H1 (cell line): Measurements from ENCODE around the gene PTGIR. TPM values are rescaled to one million over a fixed set of nuclear protein-coding genes. Genes with fewer than 3 reads are reported as not detected.

ENCODE experiments used
- CTCF ChIA-PET: fragments of 300-600 bp; sonication (Branson Sonifier 250); formaldehyde crosslinking; loops from one replicate; lab custom pipeline; 2021; ENCODE audit not compliant: partially characterized antibody; lab: Charles Lee
- POLR2A ChIA-PET: fragments of 300-600 bp; sonication (Branson Sonifier 250); formaldehyde crosslinking; loops from one replicate; lab custom pipeline; 2021; ENCODE audit warnings: inconsistent platforms; ENCODE audit not compliant: partially characterized antibody; lab: Charles Lee
- DNase-seq, 2 experiments: peaks; one replicate each; pipeline versions ENCODE4 v3.0.0 to v3.0.0-alpha.2; 2010 to 2022; ENCODE audit warnings: low spot score in 2 of 2, low read depth in 1 of 2, mixed read lengths in 1 of 2
- FAIRE-seq: peaks from 2 replicates; lab custom pipeline; 2011; peaks lifted over from hg19 to GRCh38; lab: Jason Lieb, UNC
- H2AFZ ChIP-seq: 2 replicates; pipeline ENCODE4 v1.8.1; 2012; ENCODE audit warnings: low read length, inconsistent platforms
- H2AK5ac ChIP-seq: 2 replicates; pipeline ENCODE4 v1.6.1; 2013; ENCODE audit warnings: low read depth, low read length
- H2BK120ac ChIP-seq: replicated peaks from 2 replicates; pipeline ENCODE3; 2013; ENCODE audit warnings: low read depth, low read length, inconsistent platforms
- H2BK12ac ChIP-seq: 2 replicates; pipeline ENCODE4 v1.6.1; 2013; ENCODE audit warnings: low read depth, low read length
- H2BK15ac ChIP-seq: 2 replicates; pipeline ENCODE4 v1.6.1; 2013; ENCODE audit warnings: low read length
- H2BK20ac ChIP-seq: 2 replicates; pipeline ENCODE4 v1.6.1; 2013; ENCODE audit warnings: low read length
- H2BK5ac ChIP-seq: 2 replicates; pipeline ENCODE4 v1.6.1; 2013; ENCODE audit warnings: low read depth, low read length
- H3K14ac ChIP-seq: 2 replicates; pipeline ENCODE4 v1.6.1; 2013; ENCODE audit warnings: inconsistent platforms; ENCODE audit not compliant: insufficient read length
- H3K18ac ChIP-seq: 2 replicates; pipeline ENCODE4 v1.6.1; 2013; ENCODE audit warnings: low read length; ENCODE audit errors: extremely low read depth
- H3K23ac ChIP-seq: 2 replicates; pipeline ENCODE4 v1.6.1; 2013; ENCODE audit warnings: inconsistent platforms; ENCODE audit not compliant: insufficient read length
- H3K23me2 ChIP-seq: 2 replicates; pipeline ENCODE4 v1.6.1; 2013; ENCODE audit warnings: low read depth, low read length
- H3K27ac ChIP-seq: 2 replicates; pipeline ENCODE4 v1.6.1; 2011; ENCODE audit warnings: low read depth, low read length, inconsistent platforms
- H3K27me3 ChIP-seq, 4 experiments: replicated peaks in 1 of 4; 1 replicate in 1 of 4; 2 replicates in 3 of 4; pipeline versions ENCODE4 v1.6.1 to v1.8.1; 2011 to 2013; ENCODE audit warnings: low read length in 3 of 4, mild to moderate bottlenecking in 3 of 4, inconsistent platforms in 2 of 4, mixed read lengths in 2 of 4, moderate library complexity in 1 of 4; ENCODE audit not compliant: control insufficient read depth in 3 of 4, insufficient read depth in 3 of 4; ENCODE audit errors: extremely low read depth in 1 of 4
- H3K36me3 ChIP-seq, 4 experiments: 2 replicates each; pipeline versions ENCODE4 v1.6.1 to v1.8.1; 2011 to 2013; ENCODE audit warnings: mild to moderate bottlenecking in 4 of 4, low read length in 3 of 4, moderate library complexity in 2 of 4, control low read depth in 1 of 4, inconsistent platforms in 1 of 4; ENCODE audit not compliant: insufficient read depth in 4 of 4, control insufficient read depth in 2 of 4
- H3K4ac ChIP-seq: replicated peaks from 2 replicates; pipeline ENCODE3; 2013; ENCODE audit warnings: low read length, low read depth, mixed read lengths, inconsistent platforms; ENCODE audit not compliant: insufficient read length
- H3K4me1 ChIP-seq, 4 experiments: replicated peaks in 1 of 4; 1 replicate in 1 of 4; 2 replicates in 3 of 4; pipeline versions ENCODE4 v1.6.1 to v1.8.1; 2011 to 2013; ENCODE audit warnings: low read length in 3 of 4, inconsistent platforms in 2 of 4, mixed read lengths in 1 of 4; ENCODE audit not compliant: insufficient read depth in 4 of 4, control insufficient read depth in 3 of 4
- H3K4me2 ChIP-seq, 2 experiments: 2 replicates each; pipeline versions ENCODE4 v1.6.1 to v1.8.1; 2011 to 2013; ENCODE audit warnings: low read depth in 2 of 2, low read length in 2 of 2, control low read depth in 1 of 2, inconsistent platforms in 1 of 2, mild to moderate bottlenecking in 1 of 2; ENCODE audit not compliant: insufficient read depth in 1 of 2
- H3K4me3 ChIP-seq, 4 experiments: fragments of 200-600, 300-600 bp in 1 of 4; sonication (generic), shearing (Covaris generic), sonication (Bioruptor Twin) in 1 of 4; 2 replicates each; pipeline versions ENCODE4 v1.5.1 to v1.8.1; 2011 to 2016; ENCODE audit warnings: low read length in 4 of 4, low read depth in 3 of 4, control low read depth in 2 of 4, inconsistent platforms in 2 of 4, mild to moderate bottlenecking in 2 of 4, mixed read lengths in 1 of 4, moderate library complexity in 1 of 4; ENCODE audit not compliant: insufficient read depth in 2 of 4; ENCODE audit errors: extremely low read depth in 1 of 4
- H3K56ac ChIP-seq: replicated peaks from 2 replicates; pipeline ENCODE3; 2013; ENCODE audit warnings: low read depth, mild to moderate bottlenecking, mixed read lengths, low read length, inconsistent platforms; ENCODE audit not compliant: insufficient read length
- H3K79me1 ChIP-seq: 2 replicates; pipeline ENCODE4 v1.6.1; 2013; ENCODE audit warnings: low read depth, low read length, control low read depth
- H3K79me2 ChIP-seq, 2 experiments: 2 replicates each; pipeline versions ENCODE4 v1.6.1 to v1.8.1; 2012 to 2013; ENCODE audit warnings: low read length in 2 of 2, mild to moderate bottlenecking in 2 of 2, inconsistent platforms in 1 of 2; ENCODE audit not compliant: insufficient read depth in 2 of 2, control insufficient read depth in 1 of 2
- H3K9ac ChIP-seq, 4 experiments: replicated peaks in 1 of 4; 1 replicate in 1 of 4; 2 replicates in 3 of 4; pipeline versions ENCODE4 v1.6.1 to v1.8.1; 2011 to 2013; ENCODE audit warnings: low read depth in 3 of 4, low read length in 3 of 4, control low read depth in 2 of 4, mild to moderate bottlenecking in 2 of 4, moderate library complexity in 2 of 4, inconsistent platforms in 1 of 4; ENCODE audit errors: extremely low read depth in 1 of 4
- H3K9me3 ChIP-seq, 2 experiments: 2 replicates each; pipeline versions ENCODE4 v1.6.1 to v1.8.1; 2012 to 2013; ENCODE audit warnings: mild to moderate bottlenecking in 2 of 2, moderate library complexity in 2 of 2, control low read depth in 1 of 2, inconsistent platforms in 1 of 2, low read depth in 1 of 2, low read length in 1 of 2, mixed read lengths in 1 of 2; ENCODE audit not compliant: insufficient read depth in 2 of 2
- H4K20me1 ChIP-seq, 2 experiments: replicated peaks in 1 of 2; 2 replicates each; pipeline versions ENCODE3 to v1.8.1; 2011 to 2013; ENCODE audit warnings: inconsistent platforms in 2 of 2, low read length in 2 of 2, mild to moderate bottlenecking in 1 of 2; ENCODE audit not compliant: insufficient read depth in 2 of 2, control insufficient read depth in 1 of 2
- H4K5ac ChIP-seq: 2 replicates; pipeline ENCODE4 v1.6.1; 2013; ENCODE audit warnings: low read length, low read depth, mixed read lengths, inconsistent platforms; ENCODE audit not compliant: insufficient read length
- H4K8ac ChIP-seq: 2 replicates; pipeline ENCODE4 v1.8.0; 2013; ENCODE audit warnings: mild to moderate bottlenecking, moderate library complexity, low read length, inconsistent platforms; ENCODE audit not compliant: insufficient read depth; ENCODE audit errors: extremely low read depth
- H4K91ac ChIP-seq: replicated peaks from 2 replicates; pipeline ENCODE3; 2013; ENCODE audit warnings: low read length, mixed read lengths, inconsistent platforms; ENCODE audit not compliant: insufficient read length
- ATF2 ChIP-seq: IDR thresholded peaks from 2 replicates; pipeline ENCODE4 v1.6.1; 2012; ENCODE audit warnings: low read length, inconsistent platforms
- ATF3 ChIP-seq: IDR thresholded peaks from 2 replicates; pipeline ENCODE4 v1.6.1; 2011; ENCODE audit warnings: low read depth, mild to moderate bottlenecking, low read length; ENCODE audit not compliant: insufficient read depth
- E2F6 ChIP-seq: IDR thresholded peaks from 2 replicates; pipeline ENCODE4 v1.6.1; 2012; ENCODE audit warnings: inconsistent platforms
- PHF8 ChIP-seq: fragments of 200-600 bp; sonication (generic); conservative IDR thresholded peaks from 2 replicates; pipeline ENCODE4 v1.7.1; 2012; ENCODE audit warnings: low read depth, mild to moderate bottlenecking, inconsistent platforms, low read length, moderate library complexity
- WGBS, 2 experiments: shearing (Covaris generic) in 1 of 2; methylation state at CpG; one replicate each; pipeline versions ENCODE4 v1.1.6 to v1.1.7; 2013 to 2015; ENCODE audit warnings: low lambda C conversion rate in 2 of 2, mixed read lengths in 2 of 2, inconsistent platforms in 1 of 2, low coverage in 1 of 2, missing lambda C conversion rate in 1 of 2; ENCODE audit not compliant: insufficient replicate concordance in 2 of 2, insufficient coverage in 1 of 2, insufficient read length in 1 of 2; ENCODE audit errors: extremely low coverage in 1 of 2, missing lambda C conversion rate in 1 of 2; 5-methylcytosine and 5-hydroxymethylcytosine counted together
- polyA plus RNA-seq, 7 experiments: library from polyadenylated mRNA; depleted of rRNA in 3 of 7; stranded (reverse) in 5 of 7; unstranded in 2 of 7; fragments of >200 nt in 5 of 7; fragments of 200-250 nt in 2 of 7; gene quantifications; 1 replicate in 5 of 7; 2 replicates in 1 of 7; 4 replicates in 1 of 7; pipeline versions ENCODE4 v1.2.1 to v1.2.3, GENCODE V29; 2011 to 2013; ENCODE audit warnings: missing spikeins in 2 of 7, mixed read lengths in 2 of 7
- total RNA-seq: library from RNA; stranded (reverse); fragmentation: NEBNext Ultra II Directional; extraction: Animal tissue kit (Norgen Biotek cat#: 25700); gene quantifications from 2 replicates; pipeline ENCODE4 v1.2.1, GENCODE V29; 2021

PTGIR gene
- total and polyA plus RNA-seq, 2 of the 8 experiments (the other 6 are each of a cell fraction or from before 2014, with no cell fraction given) = 0.15 TPM; not detected in 1

GRCh38 chr19:46644720-46645119, 19.8 kb upstream of the PTGIR start:
- H3K23me2 ChIP-seq = peaks cover 11% of the 10 kb centered on the region; the same call in 1 of the 2 replicates
- no peaks in the 10 kb centered on the region for H4K20me1 ChIP-seq
- peaks cover 0 to 8% (median 0%) of the 10 kb centered on the region in 4 experiments; a peak in 1 of 8 replicates for H3K36me3 ChIP-seq
- WGBS, 2 experiments = 79% methylated on average over 3 of the region's 3 CpGs; no CpG with 5 or more reads in 1 of the 2 experiments
- H3K4me3 ChIP-seq = no peak overlapping the region
- no peak for DNase-seq
- H3K27me3 ChIP-seq = peaks cover 25 to 44% (median 40%) of the 10 kb centered on the region in 4 experiments
- H2AK5ac ChIP-seq = no peak overlapping the region
- peaks cover 0 to 8% of the 10 kb centered on the region in 2 experiments; a peak in 1 of 4 replicates for H3K9me3 ChIP-seq
- no peak overlapping the region for H3K56ac ChIP-seq
- FAIRE-seq = no peak
- H3K18ac ChIP-seq = no peak overlapping the region
- H3K23ac ChIP-seq = no peak overlapping the region
- H3K9ac ChIP-seq = no peak overlapping the region
- H2BK20ac ChIP-seq = no peak overlapping the region
- H4K5ac ChIP-seq = no peak overlapping the region
- TF ChIP-seq ATF3 = no peak
- TF ChIP-seq E2F6 = no peak
- TF ChIP-seq ATF2 = no peak
- TF ChIP-seq PHF8 = no peak
- H2BK5ac ChIP-seq = no peak overlapping the region
- no peak overlapping the region for H3K4me2 ChIP-seq
- H3K79me1 ChIP-seq = no peaks in the 10 kb centered on the region
- H2AFZ ChIP-seq = no peak overlapping the region
- no peak overlapping the region for H4K91ac ChIP-seq
- H3K79me2 ChIP-seq = no peaks in the 10 kb centered on the region
- POLR2A ChIA-PET = interaction anchor here (0.6 to 1.9 kb wide), 4 partner anchors 15 to 129 kb away, joined by 3 to 7 read pairs (median 3); no protein-coding TSS in a partner anchor
- CTCF ChIA-PET = interaction anchor here (0.5 to 2.7 kb wide), 3 partner anchors 17 to 196 kb away, joined by 3 to 17 read pairs (median 3); partner anchors contain the start of gene DACT3
- H3K14ac ChIP-seq = no peak overlapping the region
- H3K4me1 ChIP-seq = peaks cover 0 to 4% (median 1%) of the 10 kb centered on the region in 4 experiments; a peak in 4 of 7 replicates
- no peak overlapping the region for H3K27ac ChIP-seq
- H2BK12ac ChIP-seq = no peak overlapping the region; the same call in 1 of the 2 replicates
- no peak overlapping the region for H3K4ac ChIP-seq
- H2BK120ac ChIP-seq = no peak overlapping the region
- no peak overlapping the region for H4K8ac ChIP-seq
- H2BK15ac ChIP-seq = no peak overlapping the region
